ENCODE data around the gene SIPA1L3. TPM values are rescaled to one million over a fixed set of nuclear protein-coding genes. Genes with fewer than 3 reads are reported as not detected.

SIPA1L3 gene
- total RNA-seq, 1 donor from 2014 or later: 26.9 TPM

DNA sequence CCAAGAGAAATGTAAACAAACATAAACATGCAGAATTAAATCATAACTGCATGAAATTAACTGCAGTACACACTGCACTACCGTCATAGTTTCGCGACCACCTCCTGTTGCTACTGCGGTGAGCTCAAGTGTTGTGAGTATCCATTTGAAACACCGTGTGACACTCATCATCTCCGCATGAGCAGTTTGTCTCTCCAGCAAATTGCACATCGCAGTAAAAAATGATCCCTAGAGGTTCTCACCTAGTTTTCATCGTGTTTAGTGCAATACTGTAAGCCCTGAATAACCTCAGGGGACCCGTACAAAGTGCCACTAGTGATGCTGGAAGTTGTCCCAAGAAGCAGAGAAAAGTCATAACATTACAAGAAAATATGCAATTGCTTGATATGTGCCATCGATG is 169.3 kb downstream of the SIPA1L3 start:
- H3K9me3 Mint-ChIP-seq (ENCODE audit: unreplicated experiment): peaks cover 6% of the 10 kb centered on the region
- Histone ChIP-seq H3K27me3 (ENCODE audit: insufficient read depth, low read length) (no peaks in the 10 kb centered on the region), H4K20me1 (ENCODE audit: insufficient read depth, low read length) (peaks cover 3% of the 10 kb centered on the region), H3K27ac (ENCODE audit: low read depth, low read length) (no peak overlapping the region), H3K36me3 (ENCODE audit: insufficient read depth, low read length) (no peaks in the 10 kb centered on the region), H3K4me1 (ENCODE audit: insufficient read depth, low read length) (peaks cover 25% of the 10 kb centered on the region), H3K4me2 (ENCODE audit: low read length) (no peak overlapping the region), H3K9me3 (ENCODE audit: insufficient read depth, low read depth, low read length) (no peaks in the 10 kb centered on the region), H2AFZ (ENCODE audit: low read depth, low read length) (no peak overlapping the region), H3K9ac (ENCODE audit: low read length) (no peak overlapping the region), H3K4me3 (ENCODE audit: insufficient read depth, low read depth, low read length) (no peak overlapping the region), H3K79me2 (ENCODE audit: insufficient read depth, low read length) (peaks cover 12% of the 10 kb centered on the region)
- H3K4me3 Mint-ChIP-seq (ENCODE audit: unreplicated experiment): no peak overlapping the region
- FAIRE-seq (no peak), DNase-seq (ENCODE audit: low read depth) (no peak)
- no peak for TF ChIP-seq EZH2 (IDR thresholded peaks at IDR 0.05; ENCODE audit: insufficient read depth, low read length)
- TF ChIP-seq CTCF (IDR thresholded peaks at IDR 0.05; ENCODE audit: insufficient read depth, low read depth, low read length): no peak
- H3K4me1 Mint-ChIP-seq (ENCODE audit: low read depth, unreplicated experiment): peaks cover 13% of the 10 kb centered on the region
- no peaks in the 10 kb centered on the region for H3K27me3 Mint-ChIP-seq (ENCODE audit: low read depth, unreplicated experiment)
- H3K36me3 Mint-ChIP-seq (ENCODE audit: low read depth, unreplicated experiment): peaks cover 11% of the 10 kb centered on the region
- no peak overlapping the region for H3K27ac Mint-ChIP-seq (ENCODE audit: unreplicated experiment)

DNA sequence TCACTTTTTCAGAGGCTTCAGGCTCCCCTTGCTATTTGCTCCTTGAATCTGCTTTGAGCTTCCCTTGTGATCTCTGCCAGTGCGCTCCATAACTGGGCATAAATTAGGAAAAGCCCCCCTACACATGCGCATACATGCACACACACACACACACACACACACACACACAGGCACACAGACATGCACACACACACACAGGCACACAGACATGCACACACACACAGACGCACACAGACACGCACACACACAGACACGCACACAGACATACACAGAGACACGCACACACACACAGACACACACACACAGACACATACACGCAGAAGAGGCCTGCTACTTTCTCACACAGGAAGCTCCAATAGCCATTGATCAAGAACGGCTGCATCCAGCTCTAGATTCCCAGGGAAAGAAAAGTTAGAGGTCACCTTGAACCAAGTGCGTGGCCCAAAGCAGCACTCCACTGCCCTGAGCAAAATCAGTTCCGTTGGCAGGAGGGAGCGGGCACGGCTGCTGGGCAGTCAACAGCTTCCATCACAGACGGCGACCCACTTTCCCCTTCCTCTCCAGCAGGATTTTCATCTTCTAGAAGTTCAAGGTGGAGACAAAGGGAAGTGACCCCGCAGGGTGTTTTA is 171.4 kb downstream of the SIPA1L3 start:
- no peak overlapping the region for H3K27ac ChIP-seq (ENCODE audit: low read depth, low read length)
- no peak overlapping the region for H3K4me3 Mint-ChIP-seq (ENCODE audit: unreplicated experiment)
- DNase-seq (ENCODE audit: low read depth) (no peak), FAIRE-seq (no peak)
- no peak overlapping the region for H3K4me3 ChIP-seq (ENCODE audit: insufficient read depth, low read depth, low read length)
- H3K9me3 Mint-ChIP-seq (ENCODE audit: unreplicated experiment): peaks cover 6% of the 10 kb centered on the region
- H3K4me2 ChIP-seq (ENCODE audit: low read length): no peak overlapping the region
- H3K36me3 Mint-ChIP-seq (ENCODE audit: low read depth, unreplicated experiment): peaks cover 11% of the 10 kb centered on the region
- H3K9ac ChIP-seq (ENCODE audit: low read length): no peak overlapping the region
- peaks cover 13% of the 10 kb centered on the region for H3K4me1 Mint-ChIP-seq (ENCODE audit: low read depth, unreplicated experiment)
- no peaks in the 10 kb centered on the region for H3K36me3 ChIP-seq (ENCODE audit: insufficient read depth, low read length)
- peaks cover 3% of the 10 kb centered on the region for H4K20me1 ChIP-seq (ENCODE audit: insufficient read depth, low read length)
- peaks cover 21% of the 10 kb centered on the region for H3K4me1 ChIP-seq (ENCODE audit: insufficient read depth, low read length)
- peaks cover 8% of the 10 kb centered on the region for H3K79me2 ChIP-seq (ENCODE audit: insufficient read depth, low read length)
- H3K27ac Mint-ChIP-seq (ENCODE audit: unreplicated experiment): no peak overlapping the region
- H3K9me3 ChIP-seq (ENCODE audit: insufficient read depth, low read depth, low read length): no peaks in the 10 kb centered on the region
- no peak for TF ChIP-seq CTCF (IDR thresholded peaks at IDR 0.05; ENCODE audit: insufficient read depth, low read depth, low read length)
- no peaks in the 10 kb centered on the region for H3K27me3 ChIP-seq (ENCODE audit: insufficient read depth, low read length)
- H2AFZ ChIP-seq (ENCODE audit: low read depth, low read length): no peak overlapping the region
- H3K27me3 Mint-ChIP-seq (ENCODE audit: low read depth, unreplicated experiment): no peaks in the 10 kb centered on the region

- TF ChIP-seq CTCF (IDR thresholded peaks at IDR 0.05; ENCODE audit: insufficient read depth, low read depth, low read length) (no peak), EZH2 (IDR thresholded peaks at IDR 0.05; ENCODE audit: insufficient read depth, low read length) (no peak)
- peak overlapping the region; percentile 27 for H3K27ac Mint-ChIP-seq (ENCODE audit: unreplicated experiment)
- Histone ChIP-seq H4K20me1 (ENCODE audit: insufficient read depth, low read length) (peaks cover 3% of the 10 kb centered on the region), H3K4me2 (ENCODE audit: low read length) (peak overlapping the region; percentile 49), H3K4me3 (ENCODE audit: insufficient read depth, low read depth, low read length) (no peak overlapping the region), H3K9ac (ENCODE audit: low read length) (peak overlapping the region; percentile 12), H3K27ac (ENCODE audit: low read depth, low read length) (peak overlapping the region; percentile 63), H3K9me3 (ENCODE audit: insufficient read depth, low read depth, low read length) (no peaks in the 10 kb centered on the region), H2AFZ (ENCODE audit: low read depth, low read length) (no peak overlapping the region), H3K36me3 (ENCODE audit: insufficient read depth, low read length) (no peaks in the 10 kb centered on the region), H3K79me2 (ENCODE audit: insufficient read depth, low read length) (no peaks in the 10 kb centered on the region), H3K4me1 (ENCODE audit: insufficient read depth, low read length) (peaks cover 21% of the 10 kb centered on the region), H3K27me3 (ENCODE audit: insufficient read depth, low read length) (no peaks in the 10 kb centered on the region)
- peaks cover 13% of the 10 kb centered on the region for H3K4me1 Mint-ChIP-seq (ENCODE audit: low read depth, unreplicated experiment)
- no peak overlapping the region for H3K4me3 Mint-ChIP-seq (ENCODE audit: unreplicated experiment)
- no peaks in the 10 kb centered on the region for H3K27me3 Mint-ChIP-seq (ENCODE audit: low read depth, unreplicated experiment)
- peak; percentile 99 for FAIRE-seq
- H3K9me3 Mint-ChIP-seq (ENCODE audit: unreplicated experiment): peaks cover 6% of the 10 kb centered on the region
- H3K36me3 Mint-ChIP-seq (ENCODE audit: low read depth, unreplicated experiment): peaks cover 11% of the 10 kb centered on the region
- DNase-seq (ENCODE audit: low read depth): peak; percentile 96
Measured at GRCh38 chr19:38079926-38080380, 172.9 kb downstream of the SIPA1L3 start.
